ENCODE results near the gene GSX1.
"Not testable (repeated sequence)": the region's sequence is repeated elsewhere in the genome, so short reads cannot be mapped to it uniquely, and the experiment has no call there.

GSX1 gene

GRCh38 chr13:27792393-27793218 lies at the start of gene GSX1:
Gene GSX1, plus strand, starts transcription at chr13:27792483. Its CDS starts 208 bp downstream, at chr13:27792691.
- peak; percentile 48 for DNase-seq

GRCh38 chr13:27744801-27745200 lies 47.5 kb upstream of the GSX1 start:
- no peak for DNase-seq

GRCh38 chr13:27745301-27745700 lies 47.0 kb upstream of the GSX1 start:
- no peak for DNase-seq

GRCh38 chr13:27748143-27748542 lies 44.1 kb upstream of the GSX1 start:
- not testable (repeated sequence) for DNase-seq

- DNase-seq: no peak
These were observed 40.2 kb upstream of the GSX1 start for GRCh38 chr13:27751953-27752532.

- DNase-seq: no peak
These were observed 26.6 kb upstream of the GSX1 start for GRCh38 chr13:27765650-27766049.

- DNase-seq: peak; percentile 9
These were observed 21.5 kb upstream of the GSX1 start for GRCh38 chr13:27770809-27771208.

- DNase-seq: no peak
These were observed 19.4 kb upstream of the GSX1 start for GRCh38 chr13:27772651-27773425.

- no peak for DNase-seq
These were observed 18.1 kb upstream of the GSX1 start for GRCh38 chr13:27774169-27774568.

- no peak for DNase-seq
These were observed 17.6 kb upstream of the GSX1 start for GRCh38 chr13:27774651-27775050.

- DNase-seq: no peak
These were observed 16.3 kb upstream of the GSX1 start for GRCh38 chr13:27775943-27776342.

- DNase-seq: no peak
These were observed 10.1 kb upstream of the GSX1 start for GRCh38 chr13:27782151-27782550.

- no peak for DNase-seq
These were observed 9.2 kb upstream of the GSX1 start for GRCh38 chr13:27783111-27783510.

GRCh38 chr13:27788271-27788670 lies 4.0 kb upstream of the GSX1 start:
- no peak for DNase-seq

GRCh38 chr13:27789153-27789494 lies 3.2 kb upstream of the GSX1 start:
- no peak for DNase-seq

GRCh38 chr13:27789495-27790303 lies 2.6 kb upstream of the GSX1 start:
- DNase-seq: no peak

- DNase-seq: no peak
These were observed 1.8 kb upstream of the GSX1 start for GRCh38 chr13:27790523-27790922.

- DNase-seq: no peak
These were observed 960 bp upstream of the GSX1 start for GRCh38 chr13:27791146-27791900.

GRCh38 chr13:27791901-27792392 lies 336 bp upstream of the GSX1 start:
- no peak for DNase-seq

GRCh38 chr13:27793507-27794367 lies 1.5 kb downstream of the GSX1 start:
- no peak for DNase-seq

GRCh38 chr13:27794368-27794691 lies 2.0 kb downstream of the GSX1 start:
- no peak for DNase-seq
